HG03060 (cell line): Measurements from ENCODE around the gene CCDC195.
"Not testable (repeated sequence)": the region's sequence is repeated elsewhere in the genome, so short reads cannot be mapped to it uniquely, and the experiment has no call there.

Experiments used
- ATAC-seq: cut with Tn5 transposase; IDR thresholded peaks from one replicate; pipeline ENCODE4 v1.9.1; 2021; ENCODE audit warnings: low read depth, moderate number of reproducible peaks; ENCODE audit not compliant: unreplicated experiment

Gene CCDC195

GRCh38 chr2:224691563-224691962, 24.6 kb downstream of the CCDC195 start:
- ATAC-seq: no peak

- no peak for ATAC-seq
Measured at GRCh38 chr2:224690868-224691267, 25.3 kb downstream of the CCDC195 start.

GRCh38 chr2:224689539-224689938, 26.6 kb downstream of the CCDC195 start:
- no peak for ATAC-seq

- no peak for ATAC-seq
Measured at GRCh38 chr2:224688997-224689396, 27.2 kb downstream of the CCDC195 start.

- ATAC-seq: no peak
Measured at GRCh38 chr2:224687156-224687555, 29.0 kb downstream of the CCDC195 start.

- no peak for ATAC-seq
Measured at GRCh38 chr2:224685121-224685520, 31.0 kb downstream of the CCDC195 start.

- ATAC-seq: no peak
Measured at GRCh38 chr2:224682134-224682533, 34.0 kb downstream of the CCDC195 start.

- no peak for ATAC-seq
Measured at GRCh38 chr2:224671731-224672130, 44.4 kb downstream of the CCDC195 start.

GRCh38 chr2:224670203-224670602, 46.0 kb downstream of the CCDC195 start:
- no peak for ATAC-seq

- no peak for ATAC-seq
Measured at GRCh38 chr2:224669449-224669848, 46.7 kb downstream of the CCDC195 start.

GRCh38 chr2:224668123-224668909, 47.8 kb downstream of the CCDC195 start:
- ATAC-seq: no peak

GRCh38 chr2:224666951-224667553, 49.1 kb downstream of the CCDC195 start:
- peak; percentile 97 for ATAC-seq

- not testable (repeated sequence) for ATAC-seq
Measured at GRCh38 chr2:224663322-224663721, 52.8 kb downstream of the CCDC195 start.

GRCh38 chr2:224661708-224662107, 54.5 kb downstream of the CCDC195 start:
- not testable (repeated sequence) for ATAC-seq

- no peak for ATAC-seq
Measured at GRCh38 chr2:224659714-224660113, 56.5 kb downstream of the CCDC195 start.

- ATAC-seq: no peak
Measured at GRCh38 chr2:224658780-224659405, 57.3 kb downstream of the CCDC195 start.

GRCh38 chr2:224657349-224657748, 58.8 kb downstream of the CCDC195 start:
- no peak for ATAC-seq

- no peak for ATAC-seq
Measured at GRCh38 chr2:224655006-224655537, 61.1 kb downstream of the CCDC195 start.
